GM12874 (cell line): ENCODE results near the gene MTREX.

Experiments
- CTCF ChIP-seq: IDR thresholded peaks from 2 replicates; pipeline ENCODE4 v1.5.1; 2011; ENCODE audit warnings: low read depth, mild to moderate bottlenecking, control low read depth, low read length, moderate library complexity; ENCODE audit not compliant: insufficient read depth

Gene MTREX

GRCh38 chr5:55411876-55412275 lies 104.1 kb downstream of the MTREX start:
- TF ChIP-seq CTCF, result no peak

GRCh38 chr5:55413644-55414043 lies 105.9 kb downstream of the MTREX start:
- TF ChIP-seq CTCF, result no peak

GRCh38 chr5:55415071-55415470 lies 107.3 kb downstream of the MTREX start:
- TF ChIP-seq CTCF, result no peak

- no peak for TF ChIP-seq CTCF
Measured at GRCh38 chr5:55416306-55416705, 108.5 kb downstream of the MTREX start.

- TF ChIP-seq CTCF, result no peak
Measured at GRCh38 chr5:55418994-55419968, 111.5 kb downstream of the MTREX start.

- no peak for TF ChIP-seq CTCF
Measured at GRCh38 chr5:55421074-55421529, 113.3 kb downstream of the MTREX start.

GRCh38 chr5:55426455-55426854 lies 118.7 kb downstream of the MTREX start:
- no peak for TF ChIP-seq CTCF
